GM23338 (cell line): ENCODE measurements around the gene FRMD3.

Source experiments
- CREB1 ChIP-seq: fragments of 250-450 bp; sonication (Bioruptor Pico); IDR thresholded peaks from 2 replicates; pipeline ENCODE4 v1.5.0; 2020; ENCODE audit warnings: low read depth, mild to moderate bottlenecking, moderate library complexity
- EZH2 ChIP-seq: fragments of 200-600 bp; sonication (generic); IDR thresholded peaks from one replicate; pipeline ENCODE4 v1.8.0; 2017; ENCODE audit warnings: antibody characterized with exemption, mild to moderate bottlenecking, low read depth; ENCODE audit not compliant: unreplicated experiment
- EZH2phosphoT487 ChIP-seq: fragments of 200-600 bp; sonication (generic); IDR thresholded peaks from one replicate; pipeline ENCODE4 v1.8.1; 2018; ENCODE audit warnings: antibody characterized with exemption; ENCODE audit not compliant: unreplicated experiment
- JUNB ChIP-seq: IDR thresholded peaks from one replicate; pipeline ENCODE4 v1.6.1; 2016; ENCODE audit warnings: antibody characterized with exemption; ENCODE audit not compliant: unreplicated experiment
- POLR2AphosphoS5 ChIP-seq: IDR thresholded peaks from 2 replicates; pipeline ENCODE4 v1.6.1; 2016; ENCODE audit warnings: antibody characterized with exemption, low read depth
- ZNF114 ChIP-seq: fragments of 250-450 bp; sonication (Bioruptor Pico); IDR thresholded peaks from 2 replicates; pipeline ENCODE4 v1.5.0; 2020; ENCODE audit warnings: mild to moderate bottlenecking, moderate library complexity
- ZNF331 ChIP-seq: fragments of 250-450 bp; sonication (Bioruptor Pico); IDR thresholded peaks from 2 replicates; pipeline ENCODE4 v1.5.0; 2020; ENCODE audit warnings: low read depth, mild to moderate bottlenecking, moderate library complexity
- ZNF462 ChIP-seq: fragments of 250-450 bp; sonication (Bioruptor Pico); IDR thresholded peaks from 2 replicates; pipeline ENCODE4 v1.5.0; 2020; ENCODE audit warnings: mild to moderate bottlenecking, moderate library complexity
- TF ChIP-seq, protein P1 (sequence below): IDR thresholded peaks from one replicate; pipeline ENCODE4 v1.6.1; 2018; ENCODE audit warnings: antibody characterized with exemption; ENCODE audit not compliant: unreplicated experiment
- TF ChIP-seq, protein P2 (sequence below), 2 experiments: fragments of 200-600 bp in 1 of 2; sonication (generic) in 1 of 2; conservative IDR thresholded peaks; 2 replicates each; pipeline versions ENCODE4 v1.5.1 to v1.6.1; 2016 to 2017; ENCODE audit warnings: antibody characterized with exemption in 2 of 2, low read depth in 2 of 2, mild to moderate bottlenecking in 2 of 2, moderate library complexity in 1 of 2
- TF ChIP-seq, protein P3 (sequence below): IDR thresholded peaks from 2 replicates; pipeline ENCODE4 v1.6.1; 2016; ENCODE audit warnings: antibody characterized with exemption

DNA sequence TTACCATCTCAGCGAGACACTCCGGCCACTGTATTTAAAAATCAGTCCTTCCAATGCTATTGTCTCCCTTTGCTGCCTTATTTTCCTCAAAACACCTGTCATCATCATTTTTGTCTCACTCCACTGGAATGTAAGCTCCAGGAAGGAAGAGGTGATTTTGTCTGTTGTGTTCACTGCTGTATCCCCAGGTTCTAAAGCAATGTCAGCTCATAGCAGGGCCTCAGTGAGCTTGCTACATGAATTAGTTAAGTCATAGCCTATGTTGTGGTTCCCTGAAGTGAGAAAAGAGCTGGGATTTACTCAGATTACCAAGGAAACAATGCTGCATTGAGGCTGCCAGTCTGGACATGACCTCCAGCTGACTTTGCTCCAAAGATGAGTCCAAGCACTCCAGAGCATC, 337.7 kb downstream of the FRMD3 start:
- TF ChIP-seq, protein P1, sequence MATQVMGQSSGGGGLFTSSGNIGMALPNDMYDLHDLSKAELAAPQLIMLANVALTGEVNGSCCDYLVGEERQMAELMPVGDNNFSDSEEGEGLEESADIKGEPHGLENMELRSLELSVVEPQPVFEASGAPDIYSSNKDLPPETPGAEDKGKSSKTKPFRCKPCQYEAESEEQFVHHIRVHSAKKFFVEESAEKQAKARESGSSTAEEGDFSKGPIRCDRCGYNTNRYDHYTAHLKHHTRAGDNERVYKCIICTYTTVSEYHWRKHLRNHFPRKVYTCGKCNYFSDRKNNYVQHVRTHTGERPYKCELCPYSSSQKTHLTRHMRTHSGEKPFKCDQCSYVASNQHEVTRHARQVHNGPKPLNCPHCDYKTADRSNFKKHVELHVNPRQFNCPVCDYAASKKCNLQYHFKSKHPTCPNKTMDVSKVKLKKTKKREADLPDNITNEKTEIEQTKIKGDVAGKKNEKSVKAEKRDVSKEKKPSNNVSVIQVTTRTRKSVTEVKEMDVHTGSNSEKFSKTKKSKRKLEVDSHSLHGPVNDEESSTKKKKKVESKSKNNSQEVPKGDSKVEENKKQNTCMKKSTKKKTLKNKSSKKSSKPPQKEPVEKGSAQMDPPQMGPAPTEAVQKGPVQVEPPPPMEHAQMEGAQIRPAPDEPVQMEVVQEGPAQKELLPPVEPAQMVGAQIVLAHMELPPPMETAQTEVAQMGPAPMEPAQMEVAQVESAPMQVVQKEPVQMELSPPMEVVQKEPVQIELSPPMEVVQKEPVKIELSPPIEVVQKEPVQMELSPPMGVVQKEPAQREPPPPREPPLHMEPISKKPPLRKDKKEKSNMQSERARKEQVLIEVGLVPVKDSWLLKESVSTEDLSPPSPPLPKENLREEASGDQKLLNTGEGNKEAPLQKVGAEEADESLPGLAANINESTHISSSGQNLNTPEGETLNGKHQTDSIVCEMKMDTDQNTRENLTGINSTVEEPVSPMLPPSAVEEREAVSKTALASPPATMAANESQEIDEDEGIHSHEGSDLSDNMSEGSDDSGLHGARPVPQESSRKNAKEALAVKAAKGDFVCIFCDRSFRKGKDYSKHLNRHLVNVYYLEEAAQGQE, result no peak
- TF ChIP-seq POLR2AphosphoS5 (no peak), EZH2 (no peak), ZNF331 (CRISPR knock-in tag) (no peak), ZNF114 (CRISPR knock-in tag) (no peak), JUNB (no peak), CREB1 (CRISPR knock-in tag) (no peak), EZH2phosphoT487 (no peak), ZNF462 (no peak)
- TF ChIP-seq, protein P2, sequence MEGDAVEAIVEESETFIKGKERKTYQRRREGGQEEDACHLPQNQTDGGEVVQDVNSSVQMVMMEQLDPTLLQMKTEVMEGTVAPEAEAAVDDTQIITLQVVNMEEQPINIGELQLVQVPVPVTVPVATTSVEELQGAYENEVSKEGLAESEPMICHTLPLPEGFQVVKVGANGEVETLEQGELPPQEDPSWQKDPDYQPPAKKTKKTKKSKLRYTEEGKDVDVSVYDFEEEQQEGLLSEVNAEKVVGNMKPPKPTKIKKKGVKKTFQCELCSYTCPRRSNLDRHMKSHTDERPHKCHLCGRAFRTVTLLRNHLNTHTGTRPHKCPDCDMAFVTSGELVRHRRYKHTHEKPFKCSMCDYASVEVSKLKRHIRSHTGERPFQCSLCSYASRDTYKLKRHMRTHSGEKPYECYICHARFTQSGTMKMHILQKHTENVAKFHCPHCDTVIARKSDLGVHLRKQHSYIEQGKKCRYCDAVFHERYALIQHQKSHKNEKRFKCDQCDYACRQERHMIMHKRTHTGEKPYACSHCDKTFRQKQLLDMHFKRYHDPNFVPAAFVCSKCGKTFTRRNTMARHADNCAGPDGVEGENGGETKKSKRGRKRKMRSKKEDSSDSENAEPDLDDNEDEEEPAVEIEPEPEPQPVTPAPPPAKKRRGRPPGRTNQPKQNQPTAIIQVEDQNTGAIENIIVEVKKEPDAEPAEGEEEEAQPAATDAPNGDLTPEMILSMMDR (conservative IDR thresholded peaks at IDR 0.05; ENCODE audit: low read depth in 2 of 2), result no peak
- TF ChIP-seq, protein P3, sequence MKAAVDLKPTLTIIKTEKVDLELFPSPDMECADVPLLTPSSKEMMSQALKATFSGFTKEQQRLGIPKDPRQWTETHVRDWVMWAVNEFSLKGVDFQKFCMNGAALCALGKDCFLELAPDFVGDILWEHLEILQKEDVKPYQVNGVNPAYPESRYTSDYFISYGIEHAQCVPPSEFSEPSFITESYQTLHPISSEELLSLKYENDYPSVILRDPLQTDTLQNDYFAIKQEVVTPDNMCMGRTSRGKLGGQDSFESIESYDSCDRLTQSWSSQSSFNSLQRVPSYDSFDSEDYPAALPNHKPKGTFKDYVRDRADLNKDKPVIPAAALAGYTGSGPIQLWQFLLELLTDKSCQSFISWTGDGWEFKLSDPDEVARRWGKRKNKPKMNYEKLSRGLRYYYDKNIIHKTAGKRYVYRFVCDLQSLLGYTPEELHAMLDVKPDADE, result no peak
